Trophoblast cell (in vitro differentiated cells and primary cell): ENCODE measurements around the gene JMJD8.
A peak's percentile ranks its signal among the peaks of the same experiment; 100 is the strongest.

Experiments
- DNase-seq, 2 donors: peaks; one replicate each; pipeline ENCODE4 v3.0.0-alpha.2; 2016
- H2AFZ ChIP-seq: 2 replicates; pipeline ENCODE4 v1.6.1; 2013; ENCODE audit warnings: low read length, moderate library complexity, mild to moderate bottlenecking; ENCODE audit not compliant: insufficient read depth, poor library complexity
- H2AK5ac ChIP-seq: 2 replicates; pipeline ENCODE4 v1.6.1; 2013; ENCODE audit warnings: mild to moderate bottlenecking, low read length
- H2BK120ac ChIP-seq: 2 replicates; pipeline ENCODE4 v1.6.1; 2013; ENCODE audit warnings: low read length, mild to moderate bottlenecking, moderate library complexity; ENCODE audit not compliant: insufficient read depth, poor library complexity
- H2BK12ac ChIP-seq: 2 replicates; pipeline ENCODE4 v1.6.1; 2013; ENCODE audit warnings: mild to moderate bottlenecking, low read length, moderate library complexity
- H2BK5ac ChIP-seq: 2 replicates; pipeline ENCODE4 v1.6.1; 2013; ENCODE audit warnings: low read length, low read depth, moderate library complexity, mild to moderate bottlenecking; ENCODE audit not compliant: poor library complexity
- H3K14ac ChIP-seq: 2 replicates; pipeline ENCODE4 v1.6.1; 2013; ENCODE audit warnings: mild to moderate bottlenecking, low read length
- H3K18ac ChIP-seq: 2 replicates; pipeline ENCODE4 v1.6.1; 2013; ENCODE audit warnings: mild to moderate bottlenecking, low read length
- H3K23ac ChIP-seq: 2 replicates; pipeline ENCODE4 v1.6.1; 2013; ENCODE audit warnings: low read length
- H3K27ac ChIP-seq: 2 replicates; pipeline ENCODE4 v1.5.1; 2013; ENCODE audit warnings: low read depth, mild to moderate bottlenecking, inconsistent platforms, low read length, moderate library complexity
- H3K27me3 ChIP-seq: 2 replicates; pipeline ENCODE4 v1.6.1; 2013; ENCODE audit warnings: inconsistent platforms, mild to moderate bottlenecking, low read length, moderate library complexity; ENCODE audit not compliant: insufficient read depth
- H3K36me3 ChIP-seq, 2 experiments: 1 replicate in 1 of 2; 2 replicates in 1 of 2; pipeline ENCODE4 v1.6.1; 2013; ENCODE audit warnings: low read length in 2 of 2, mild to moderate bottlenecking in 2 of 2, moderate library complexity in 1 of 2; ENCODE audit not compliant: insufficient read depth in 2 of 2, control insufficient read depth in 1 of 2
- H3K4ac ChIP-seq: 2 replicates; pipeline ENCODE4 v1.6.1; 2013; ENCODE audit warnings: low read depth, mild to moderate bottlenecking, low read length, moderate library complexity
- H3K4me1 ChIP-seq, 2 experiments: 1 replicate in 1 of 2; 2 replicates in 1 of 2; pipeline ENCODE4 v1.6.1; 2013; ENCODE audit warnings: low read length in 2 of 2, mild to moderate bottlenecking in 2 of 2, moderate library complexity in 1 of 2; ENCODE audit not compliant: insufficient read depth in 2 of 2, control insufficient read depth in 1 of 2
- H3K4me2 ChIP-seq: 2 replicates; pipeline ENCODE4 v1.6.1; 2013; ENCODE audit warnings: inconsistent platforms, mild to moderate bottlenecking, low read length, moderate library complexity
- H3K4me3 ChIP-seq: 2 replicates; pipeline ENCODE4 v1.5.1; 2013; ENCODE audit warnings: mild to moderate bottlenecking, low read depth, low read length, inconsistent platforms
- H3K79me1 ChIP-seq: one replicate; pipeline ENCODE4 v1.6.1; 2013; ENCODE audit warnings: low read length
- H3K79me2 ChIP-seq: 2 replicates; pipeline ENCODE4 v1.6.1; 2013; ENCODE audit warnings: low read length, mild to moderate bottlenecking; ENCODE audit not compliant: control insufficient read depth, insufficient read depth, poor library complexity
- H3K9ac ChIP-seq: 2 replicates; pipeline ENCODE4 v1.6.1; 2013; ENCODE audit warnings: mild to moderate bottlenecking, low read length
- H3K9me3 ChIP-seq: 2 replicates; pipeline ENCODE4 v1.6.1; 2013; ENCODE audit warnings: low read depth, mild to moderate bottlenecking, control low read depth, inconsistent platforms, low read length; ENCODE audit not compliant: insufficient read depth
- H4K12ac ChIP-seq: 2 replicates; pipeline ENCODE4 v1.6.1; 2013; ENCODE audit warnings: low read depth, mild to moderate bottlenecking, low read length, moderate library complexity
- H4K8ac ChIP-seq: 2 replicates; pipeline ENCODE4 v1.6.1; 2013; ENCODE audit warnings: low read depth, mild to moderate bottlenecking, low read length, moderate library complexity
- H4K91ac ChIP-seq: one replicate; pipeline ENCODE4 v1.6.1; 2013; ENCODE audit warnings: low read depth, mild to moderate bottlenecking, low read length, moderate library complexity
- WGBS: extraction: QIAGEN DNeasy Blood & Tissue Kit; methylation state at CpG from one replicate; pipeline ENCODE4 v1.1.7; 2013; ENCODE audit warnings: missing lambda C conversion rate; ENCODE audit not compliant: insufficient read length, insufficient coverage; ENCODE audit errors: extremely low coverage; 5-methylcytosine and 5-hydroxymethylcytosine counted together

JMJD8 gene

DNA sequence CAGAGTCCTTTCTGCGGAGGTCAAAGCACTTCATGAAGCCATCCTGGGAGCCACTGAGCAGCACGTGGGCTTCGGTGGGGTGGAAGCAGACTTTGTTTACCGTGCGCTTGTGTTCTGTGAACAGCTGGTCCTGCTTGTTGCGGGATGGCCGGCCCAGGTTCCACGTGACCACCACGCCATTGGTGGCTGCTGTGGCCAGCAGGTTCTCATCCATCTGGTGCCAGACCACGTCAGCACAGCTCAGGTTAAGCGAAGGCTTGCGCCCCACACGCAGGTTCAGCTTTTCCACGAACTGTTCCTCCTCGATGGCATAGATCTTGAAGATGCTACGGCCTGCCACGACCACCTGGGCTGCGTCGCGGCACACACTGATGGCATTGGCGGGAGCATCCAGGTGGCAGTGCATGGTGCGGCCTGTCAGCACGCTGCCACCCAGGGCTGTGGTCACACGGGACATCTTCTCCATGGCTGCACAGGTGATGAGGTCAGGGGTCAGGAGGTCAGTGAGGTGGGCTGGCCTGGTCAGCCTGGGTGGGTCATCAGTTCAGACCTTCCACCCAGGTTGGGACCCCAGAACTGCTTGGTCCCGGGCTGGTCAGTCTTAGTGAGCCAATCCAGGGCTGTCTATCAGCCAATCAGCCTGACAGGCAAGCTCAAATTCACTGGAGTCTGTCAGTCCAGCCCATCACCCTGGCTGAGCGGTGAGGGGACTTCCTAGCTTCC, 5.2 kb upstream of the JMJD8 start:
- H3K4me2 ChIP-seq = peak overlapping the region; percentile 82
- H3K27me3 ChIP-seq = peaks cover 13% of the 10 kb centered on the region
- no peak overlapping the region for H2BK120ac ChIP-seq
- H3K79me2 ChIP-seq = peaks cover 4% of the 10 kb centered on the region
- peak overlapping the region; percentile 82 for H4K12ac ChIP-seq
- peak overlapping the region; percentile 83 for H3K9ac ChIP-seq
- H4K91ac ChIP-seq = peak overlapping the region; percentile 62
- peaks cover 7% of the 10 kb centered on the region for H3K9me3 ChIP-seq
- H3K27ac ChIP-seq = no peak overlapping the region
- H3K4me3 ChIP-seq = peak overlapping the region; percentile 80
- no CpG with 5 or more reads among the region's 26 CpGs for WGBS
- H2BK12ac ChIP-seq = no peak overlapping the region
- peak overlapping the region; percentile 24 for H2AFZ ChIP-seq
- H3K4me1 ChIP-seq = peaks cover 11 to 17% of the 10 kb centered on the region in 2 experiments
- H3K36me3 ChIP-seq = peaks cover 29% of the 10 kb centered on the region in 2 experiments
- peak overlapping the region; percentile 4 for H3K18ac ChIP-seq
- no peak for DNase-seq
- no peak overlapping the region for H3K23ac ChIP-seq
- peak overlapping the region; percentile 25 for H2AK5ac ChIP-seq
- peaks cover 8% of the 10 kb centered on the region for H3K79me1 ChIP-seq
- peak overlapping the region; percentile 92 for H4K8ac ChIP-seq
- H3K14ac ChIP-seq = peak overlapping the region; percentile 43
- H3K4ac ChIP-seq = no peak overlapping the region
- H2BK5ac ChIP-seq = no peak overlapping the region

DNA sequence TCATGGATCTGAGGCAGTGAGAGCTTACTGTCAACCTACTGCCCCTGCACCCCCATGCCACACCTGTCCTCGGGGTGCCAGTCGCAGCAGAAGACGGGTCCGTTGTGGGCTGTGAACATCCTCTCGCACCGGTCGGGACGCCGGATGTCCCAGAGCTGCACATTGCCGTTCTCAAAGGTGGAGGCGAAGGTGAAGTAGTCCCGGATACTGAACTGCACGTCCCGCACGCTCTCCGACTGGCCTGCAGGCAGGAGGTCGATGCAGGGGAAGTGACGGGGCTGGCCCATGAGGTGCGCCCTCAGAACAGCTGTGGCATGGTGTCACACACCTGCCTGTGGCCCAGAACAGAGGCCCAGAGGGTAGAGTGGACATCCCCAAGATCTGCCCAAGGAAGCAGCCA, 3.4 kb upstream of the JMJD8 start:
- Histone ChIP-seq H4K12ac (no peak overlapping the region), H2AK5ac (no peak overlapping the region), H2AFZ (no peak overlapping the region), H4K8ac (no peak overlapping the region), H3K36me3 (peaks cover 39% of the 10 kb centered on the region in 2 experiments), H3K4me3 (peak overlapping the region; percentile 18), H2BK5ac (no peak overlapping the region), H3K9ac (no peak overlapping the region), H3K9me3 (peaks cover 6% of the 10 kb centered on the region), H2BK12ac (no peak overlapping the region), H3K79me1 (peaks cover 11% of the 10 kb centered on the region), H3K14ac (no peak overlapping the region), H3K4me1 (peaks cover 17 to 26% of the 10 kb centered on the region in 2 experiments), H3K79me2 (peaks cover 8% of the 10 kb centered on the region), H3K4ac (no peak overlapping the region), H3K23ac (no peak overlapping the region), H2BK120ac (no peak overlapping the region), H4K91ac (no peak overlapping the region), H3K27ac (no peak overlapping the region), H3K4me2 (no peak overlapping the region), H3K18ac (no peak overlapping the region), H3K27me3 (no peaks in the 10 kb centered on the region)
- no peak for DNase-seq
- no CpG with 5 or more reads among the region's 19 CpGs for WGBS

DNA sequence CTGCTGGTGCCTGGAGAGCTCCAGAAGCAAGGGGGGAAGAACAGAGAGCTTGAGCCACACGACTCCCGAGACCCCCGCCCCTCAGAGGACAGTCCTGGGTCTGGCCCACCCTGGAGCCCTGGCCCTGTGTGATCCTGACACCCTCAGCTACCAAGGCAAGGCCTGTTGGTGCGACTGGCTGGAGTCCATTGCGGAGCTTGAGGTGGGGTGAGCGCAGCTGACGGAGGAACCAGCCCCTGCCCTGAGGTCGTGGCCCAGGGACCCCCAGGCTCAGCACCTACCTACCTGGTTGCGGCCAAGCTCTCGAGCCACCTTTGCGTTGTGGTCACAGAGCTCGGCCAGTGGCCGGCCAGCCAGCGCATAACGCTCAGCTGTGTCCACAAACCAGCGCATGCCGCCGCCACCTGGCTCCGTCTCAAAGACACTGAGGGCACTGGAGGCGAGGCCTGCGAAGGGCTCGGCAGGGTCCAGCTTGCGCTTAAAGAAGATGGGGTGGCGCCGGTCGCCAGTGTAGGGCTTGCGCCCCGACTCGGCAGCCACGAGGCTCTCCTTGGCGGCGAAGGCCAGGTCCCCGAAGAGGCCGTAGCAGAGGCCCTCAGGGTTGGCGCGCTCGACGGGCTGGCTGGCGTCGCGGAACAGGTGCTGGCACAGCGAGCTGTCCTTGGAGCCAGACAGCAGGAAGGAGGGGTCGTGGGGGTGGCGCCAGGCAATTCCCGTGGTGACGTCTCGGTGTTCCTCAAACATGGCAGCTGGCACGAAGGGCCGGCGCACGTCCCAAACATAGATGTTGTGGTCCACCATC, 2.5 kb upstream of the JMJD8 start:
- Histone ChIP-seq H3K14ac (no peak overlapping the region), H3K27me3 (no peaks in the 10 kb centered on the region), H2BK12ac (no peak overlapping the region), H3K4ac (no peak overlapping the region), H3K36me3 (peaks cover 48% of the 10 kb centered on the region in 2 experiments), H3K79me2 (peaks cover 9% of the 10 kb centered on the region), H3K79me1 (peaks cover 11% of the 10 kb centered on the region), H3K4me1 (peaks cover 22 to 29% of the 10 kb centered on the region in 2 experiments), H3K9ac (no peak overlapping the region), H3K4me2 (no peak overlapping the region), H3K27ac (no peak overlapping the region), H4K8ac (no peak overlapping the region), H2BK5ac (no peak overlapping the region), H4K12ac (no peak overlapping the region), H3K9me3 (peaks cover 6% of the 10 kb centered on the region), H2AFZ (no peak overlapping the region), H3K4me3 (no peak overlapping the region), H2AK5ac (no peak overlapping the region), H2BK120ac (no peak overlapping the region), H3K18ac (no peak overlapping the region), H4K91ac (no peak overlapping the region), H3K23ac (no peak overlapping the region)
- whole genome bisulfite sequencing = no CpG with 5 or more reads among the region's 51 CpGs
- DNase-seq = no peak

DNA sequence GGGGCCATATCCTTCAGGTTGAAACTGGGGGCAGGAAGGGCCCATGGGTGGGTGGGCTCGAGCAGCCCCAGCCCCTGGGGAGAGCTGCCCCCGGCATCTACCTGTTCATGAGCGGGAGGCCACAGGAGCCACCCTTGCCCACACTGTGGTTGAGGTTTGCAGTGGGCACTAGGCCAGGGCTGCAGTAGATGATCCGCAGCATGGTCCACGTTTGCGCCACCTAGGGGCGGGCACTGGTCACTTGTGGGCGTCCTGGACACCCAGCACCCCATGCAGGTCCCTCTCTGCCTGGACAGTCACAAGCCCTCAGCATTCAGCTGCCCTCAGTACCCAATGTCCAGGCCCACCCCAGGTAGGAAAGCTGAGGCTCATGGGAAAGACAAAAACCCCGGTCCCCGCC, 1.8 kb upstream of the JMJD8 start:
- DNase-seq = no peak
- H2BK12ac ChIP-seq = no peak overlapping the region
- no peak overlapping the region for H3K4me3 ChIP-seq
- no peak overlapping the region for H4K91ac ChIP-seq
- H3K14ac ChIP-seq = no peak overlapping the region
- no peak overlapping the region for H2BK5ac ChIP-seq
- H2BK120ac ChIP-seq = no peak overlapping the region
- H3K4me1 ChIP-seq = peaks cover 26 to 34% of the 10 kb centered on the region in 2 experiments
- no peak overlapping the region for H3K23ac ChIP-seq
- WGBS = no CpG with 5 or more reads among the region's 10 CpGs
- H3K4ac ChIP-seq = no peak overlapping the region
- H2AFZ ChIP-seq = no peak overlapping the region
- peaks cover 6% of the 10 kb centered on the region for H3K9me3 ChIP-seq
- H3K79me1 ChIP-seq = peaks cover 11% of the 10 kb centered on the region
- H3K27me3 ChIP-seq = no peaks in the 10 kb centered on the region
- H4K12ac ChIP-seq = no peak overlapping the region
- no peak overlapping the region for H3K4me2 ChIP-seq
- H4K8ac ChIP-seq = no peak overlapping the region
- H3K79me2 ChIP-seq = peaks cover 14% of the 10 kb centered on the region
- H2AK5ac ChIP-seq = no peak overlapping the region
- H3K27ac ChIP-seq = no peak overlapping the region
- H3K9ac ChIP-seq = no peak overlapping the region
- H3K18ac ChIP-seq = no peak overlapping the region
- peaks cover 54% of the 10 kb centered on the region in 2 experiments for H3K36me3 ChIP-seq
